ENCODE results near the gene CD101.

Gene CD101

GRCh38 chr1:116991171-116991845, 10.3 kb upstream of the CD101 start:
- Histone ChIP-seq H3K4me3 (ENCODE audit: low read depth in 1 of 2, low read length in 1 of 2) (no peak overlapping the region), H3K36me3 (no peaks in the 10 kb centered on the region), H3K27ac (no peak overlapping the region), H3K4me1 (ENCODE audit: control insufficient read depth in 1 of 2, insufficient read depth in 1 of 2, low read depth in 1 of 2, low read length in 1 of 2) (peaks cover 50 to 58% of the 10 kb centered on the region in 2 experiments), H3K9me3 (no peaks in the 10 kb centered on the region), H3K27me3 (peaks cover 12% of the 10 kb centered on the region)
- no peak for TF ChIP-seq CTCF (IDR thresholded peaks at IDR 0.05)

GRCh38 chr1:116991918-116992317, 9.6 kb upstream of the CD101 start:
- Histone ChIP-seq H3K36me3 (no peaks in the 10 kb centered on the region), H3K27me3 (peaks cover 6% of the 10 kb centered on the region), H3K9me3 (no peaks in the 10 kb centered on the region), H3K4me3 (ENCODE audit: low read depth in 1 of 2, low read length in 1 of 2) (no peak overlapping the region), H3K27ac (no peak overlapping the region), H3K4me1 (ENCODE audit: control insufficient read depth in 1 of 2, insufficient read depth in 1 of 2, low read depth in 1 of 2, low read length in 1 of 2) (peaks cover 45 to 56% of the 10 kb centered on the region in 2 experiments)
- TF ChIP-seq CTCF (IDR thresholded peaks at IDR 0.05) = no peak

GRCh38 chr1:116993286-116993685, 8.3 kb upstream of the CD101 start:
- Histone ChIP-seq H3K4me3 (ENCODE audit: low read depth in 1 of 2, low read length in 1 of 2) (no peak overlapping the region), H3K36me3 (no peaks in the 10 kb centered on the region), H3K9me3 (no peaks in the 10 kb centered on the region), H3K27me3 (no peaks in the 10 kb centered on the region), H3K4me1 (ENCODE audit: control insufficient read depth in 1 of 2, insufficient read depth in 1 of 2, low read depth in 1 of 2, low read length in 1 of 2) (peaks cover 45 to 50% of the 10 kb centered on the region in 2 experiments), H3K27ac (no peak overlapping the region)
- no peak for TF ChIP-seq CTCF (IDR thresholded peaks at IDR 0.05)

- Histone ChIP-seq H3K36me3 (no peaks in the 10 kb centered on the region), H3K4me3 (ENCODE audit: low read depth in 1 of 2, low read length in 1 of 2) (no peak overlapping the region), H3K27me3 (no peaks in the 10 kb centered on the region), H3K27ac (no peak overlapping the region), H3K9me3 (no peaks in the 10 kb centered on the region), H3K4me1 (ENCODE audit: control insufficient read depth in 1 of 2, insufficient read depth in 1 of 2, low read depth in 1 of 2, low read length in 1 of 2) (peaks cover 45 to 50% of the 10 kb centered on the region in 2 experiments)
- TF ChIP-seq CTCF (IDR thresholded peaks at IDR 0.05) = no peak
Measured at GRCh38 chr1:116994411-116994810, 7.1 kb upstream of the CD101 start.

GRCh38 chr1:116997066-116997465, 4.5 kb upstream of the CD101 start:
- Histone ChIP-seq H3K4me3 (ENCODE audit: low read depth in 1 of 2, low read length in 1 of 2) (no peak overlapping the region), H3K9me3 (no peaks in the 10 kb centered on the region), H3K36me3 (no peaks in the 10 kb centered on the region), H3K27ac (no peak overlapping the region), H3K27me3 (no peaks in the 10 kb centered on the region), H3K4me1 (ENCODE audit: control insufficient read depth in 1 of 2, insufficient read depth in 1 of 2, low read depth in 1 of 2, low read length in 1 of 2) (peaks cover 58% of the 10 kb centered on the region in 2 experiments)
- no peak for TF ChIP-seq CTCF (IDR thresholded peaks at IDR 0.05)

Measured in neutrophil (primary cell).